HTR-8/SVneo (cell line): Measurements from ENCODE around the gene HOXD10.

Source experiments
- DNase-seq: peaks from one replicate; pipeline ENCODE4 v3.0.0; 2011; ENCODE audit warnings: low spot score, mixed read lengths; ENCODE audit not compliant: insufficient read length
- FAIRE-seq: peaks from 2 replicates; lab custom pipeline; 2011; peaks lifted over from hg19 to GRCh38; lab: Jason Lieb, UNC

The HOXD10 gene

DNA sequence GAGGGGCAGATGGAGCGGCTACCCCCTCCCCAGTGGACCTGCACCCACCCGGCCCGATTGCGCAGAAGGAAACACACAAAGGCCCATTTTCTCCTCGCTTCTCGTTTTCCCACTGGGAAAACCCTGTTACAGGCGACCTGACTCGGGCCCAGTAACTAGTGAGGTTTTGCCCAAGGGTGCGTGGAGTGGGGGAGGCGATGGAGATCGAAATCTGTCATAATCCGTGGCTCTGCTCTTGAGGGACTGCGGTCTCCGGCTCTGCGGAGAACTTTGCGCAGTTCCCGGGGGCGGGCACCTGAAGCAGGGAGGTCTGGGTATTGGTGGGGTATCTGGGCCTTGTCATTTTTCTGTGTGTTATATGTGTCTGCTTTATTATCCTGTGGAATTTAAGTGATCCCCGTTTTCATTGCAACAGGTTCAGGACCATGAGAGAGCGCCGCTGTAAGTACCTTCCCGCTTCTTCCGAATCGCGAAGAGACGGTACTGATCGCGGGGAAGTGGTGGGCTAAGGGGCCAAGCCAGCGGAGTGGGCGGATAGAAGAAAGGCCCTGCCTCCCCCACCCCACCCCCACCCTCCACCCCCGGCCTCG lies 30.7 kb downstream of the HOXD10 start:
- no peak for FAIRE-seq
- DNase-seq = no peak

DNA sequence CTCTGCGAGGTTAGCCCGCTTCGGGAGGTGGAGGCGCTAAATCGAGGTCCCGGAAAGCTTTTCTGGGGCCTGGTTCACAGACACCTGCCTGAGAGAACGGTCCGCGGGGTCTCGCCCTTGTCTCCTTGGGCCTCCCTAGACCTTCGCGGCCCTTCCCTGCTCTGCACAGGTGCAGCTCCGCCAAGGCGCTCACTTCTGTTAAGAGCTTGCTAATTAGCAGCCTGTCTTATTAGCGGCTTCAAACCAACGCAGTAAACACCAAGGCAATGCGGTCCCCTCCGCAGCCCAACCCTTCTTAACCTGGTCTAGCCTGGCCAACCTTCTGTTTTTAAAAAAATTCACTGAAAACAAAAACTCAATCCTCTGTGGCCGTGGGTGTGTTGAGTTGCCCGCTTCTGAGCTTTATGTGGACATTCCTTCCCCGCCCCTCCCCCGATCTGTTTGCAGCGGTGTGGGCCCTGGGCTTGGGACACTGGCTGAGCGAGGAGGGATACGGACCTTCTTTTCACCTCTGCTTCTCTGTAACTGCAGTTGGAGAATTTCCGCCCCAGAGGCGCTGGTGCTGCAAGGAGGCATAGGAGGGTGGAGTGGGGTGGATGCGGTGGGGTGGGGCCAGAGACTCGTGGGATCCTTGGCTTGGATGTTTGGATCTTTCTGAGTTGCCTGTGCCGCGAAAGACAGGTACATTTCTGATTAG lies 31.4 kb downstream of the HOXD10 start:
- FAIRE-seq (no peak), DNase-seq (no peak)

DNA sequence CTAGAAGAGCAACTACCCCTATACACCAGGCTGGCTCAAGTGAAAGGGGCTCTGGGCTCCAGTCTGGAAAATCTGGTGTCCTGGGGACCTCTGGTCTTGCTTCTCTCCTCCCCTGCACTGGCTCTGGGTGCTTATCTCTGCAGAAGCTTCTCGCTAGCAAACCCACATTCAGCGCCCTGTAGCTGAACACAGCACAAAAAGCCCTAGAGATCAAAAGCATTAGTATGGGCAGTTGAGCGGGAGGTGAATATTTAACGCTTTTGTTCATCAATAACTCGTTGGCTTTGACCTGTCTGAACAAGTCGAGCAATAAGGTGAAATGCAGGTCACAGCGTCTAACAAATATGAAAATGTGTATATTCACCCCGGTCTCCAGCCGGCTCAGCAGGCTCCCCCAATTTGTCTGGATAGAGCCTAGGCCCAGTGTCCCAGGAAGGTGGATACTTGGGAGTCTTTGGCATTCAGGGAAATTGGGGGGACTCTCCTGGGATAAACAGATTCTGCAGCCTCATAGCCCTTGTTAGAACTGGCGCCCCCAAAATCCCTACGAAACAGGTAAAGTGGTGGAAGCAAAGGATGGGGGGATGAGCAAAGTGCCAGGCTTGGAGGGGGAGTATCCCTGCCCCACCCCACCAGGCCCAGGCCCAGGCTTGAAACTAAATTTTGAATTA lies 32.3 kb downstream of the HOXD10 start:
- FAIRE-seq = no peak
- DNase-seq = no peak

DNA sequence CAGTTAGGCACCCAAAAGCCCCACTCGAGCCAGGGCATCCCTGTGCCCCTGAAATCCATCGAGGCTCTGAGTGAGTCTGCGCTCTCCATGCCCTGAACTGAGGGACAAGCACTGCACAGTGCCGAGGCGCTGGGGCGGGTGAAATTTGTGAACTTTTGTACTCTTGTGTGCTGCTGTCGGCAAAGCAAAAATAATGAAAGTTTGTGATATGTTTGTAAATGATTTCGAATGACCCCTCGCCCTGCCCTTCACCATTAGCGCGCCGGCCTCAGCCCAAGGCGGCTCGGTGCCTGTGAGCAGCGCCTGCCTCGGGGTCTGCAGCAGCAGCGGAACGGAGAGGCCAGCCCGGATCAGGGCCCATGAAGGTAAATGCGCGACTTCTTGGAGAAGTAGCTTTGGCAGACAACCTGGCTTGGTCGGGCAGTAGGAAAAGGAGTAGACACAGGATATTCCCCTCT lies 32.9 kb downstream of the HOXD10 start:
- no peak for FAIRE-seq
- DNase-seq = no peak

- no peak for FAIRE-seq
These were observed 33.5 kb downstream of the HOXD10 start for GRCh38 chr2:176149939-176150583.

GRCh38 chr2:176150584-176151441 lies 34.2 kb downstream of the HOXD10 start:
- FAIRE-seq (no peak), DNase-seq (no peak)

More at GRCh38 chr2:176149939-176150583, 33.5 kb downstream of the HOXD10 start:
- DNase-seq = no peak

GRCh38 chr2:176151442-176152287 lies 35.1 kb downstream of the HOXD10 start, which contains the start of gene HOXD4:
Gene HOXD4, plus strand, starts transcription at chr2:176151550. Its CDS starts 84 bp downstream, at chr2:176151634.
- no peak for DNase-seq
- no peak for FAIRE-seq

DNA sequence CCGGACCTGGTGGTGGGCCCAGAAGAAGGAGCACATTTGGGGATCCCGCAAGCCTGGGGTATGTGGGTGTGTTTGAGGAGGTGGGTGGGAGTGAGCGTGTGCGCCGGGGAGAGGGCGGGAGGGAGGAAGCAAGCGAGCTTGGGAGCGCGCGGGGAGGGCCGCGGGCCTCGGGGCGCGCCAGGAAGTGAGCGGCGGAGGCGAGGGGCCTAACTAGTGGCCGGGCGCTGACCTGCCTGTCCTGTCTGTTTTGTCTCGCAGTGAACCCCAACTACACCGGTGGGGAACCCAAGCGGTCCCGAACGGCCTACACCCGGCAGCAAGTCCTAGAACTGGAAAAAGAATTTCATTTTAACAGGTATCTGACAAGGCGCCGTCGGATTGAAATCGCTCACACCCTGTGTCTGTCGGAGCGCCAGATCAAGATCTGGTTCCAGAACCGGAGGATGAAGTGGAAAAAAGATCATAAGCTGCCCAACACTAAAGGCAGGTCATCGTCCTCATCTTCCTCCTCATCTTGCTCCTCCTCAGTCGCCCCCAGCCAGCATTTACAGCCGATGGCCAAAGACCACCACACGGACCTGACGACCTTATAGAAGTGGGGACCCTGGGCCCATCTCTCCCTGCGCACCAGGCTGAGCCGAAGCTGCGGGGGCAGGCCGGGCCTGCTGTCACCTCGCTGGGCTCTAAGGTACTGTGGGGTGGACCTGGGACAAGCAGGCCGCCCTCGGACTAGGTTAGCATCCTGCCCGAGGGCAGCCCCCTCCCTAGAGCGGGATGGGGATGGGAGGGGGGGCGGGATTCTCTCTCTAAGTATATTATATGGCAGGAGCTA lies 36.0 kb downstream of the HOXD10 start:
- DNase-seq = no peak
- FAIRE-seq = no peak

DNA sequence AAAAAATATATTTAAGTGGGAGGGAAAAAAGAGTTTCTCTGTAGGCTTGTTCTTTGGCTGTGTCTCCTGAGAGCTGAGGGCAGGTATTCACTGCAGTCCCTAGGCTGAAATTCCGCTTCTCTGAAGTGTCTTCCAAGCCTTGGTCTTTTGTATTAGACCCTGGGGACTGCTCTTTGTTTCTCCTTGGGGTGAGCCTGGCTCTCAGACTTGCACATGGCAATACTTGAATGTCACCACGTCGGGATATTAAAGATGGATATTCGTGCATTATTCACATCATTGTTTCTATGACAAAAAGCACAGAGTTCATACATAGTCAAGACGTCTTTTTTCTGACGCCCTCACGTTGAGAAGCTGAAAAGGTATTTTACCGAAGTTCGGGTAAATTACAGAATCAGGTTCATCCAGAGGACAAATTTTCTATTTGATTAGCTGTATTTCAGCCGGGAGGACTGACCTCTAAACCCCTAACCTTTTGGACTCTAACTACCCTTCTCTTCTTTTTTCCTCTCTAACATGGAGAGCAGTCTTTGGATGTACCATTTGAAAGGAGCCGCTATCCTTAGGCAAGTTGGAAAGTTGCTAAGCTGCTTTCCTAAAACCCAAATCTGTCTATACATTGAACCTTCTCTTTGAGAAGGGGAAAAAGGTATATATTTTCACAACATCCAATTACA lies 38.1 kb downstream of the HOXD10 start:
- DNase-seq (no peak), FAIRE-seq (no peak)

DNA sequence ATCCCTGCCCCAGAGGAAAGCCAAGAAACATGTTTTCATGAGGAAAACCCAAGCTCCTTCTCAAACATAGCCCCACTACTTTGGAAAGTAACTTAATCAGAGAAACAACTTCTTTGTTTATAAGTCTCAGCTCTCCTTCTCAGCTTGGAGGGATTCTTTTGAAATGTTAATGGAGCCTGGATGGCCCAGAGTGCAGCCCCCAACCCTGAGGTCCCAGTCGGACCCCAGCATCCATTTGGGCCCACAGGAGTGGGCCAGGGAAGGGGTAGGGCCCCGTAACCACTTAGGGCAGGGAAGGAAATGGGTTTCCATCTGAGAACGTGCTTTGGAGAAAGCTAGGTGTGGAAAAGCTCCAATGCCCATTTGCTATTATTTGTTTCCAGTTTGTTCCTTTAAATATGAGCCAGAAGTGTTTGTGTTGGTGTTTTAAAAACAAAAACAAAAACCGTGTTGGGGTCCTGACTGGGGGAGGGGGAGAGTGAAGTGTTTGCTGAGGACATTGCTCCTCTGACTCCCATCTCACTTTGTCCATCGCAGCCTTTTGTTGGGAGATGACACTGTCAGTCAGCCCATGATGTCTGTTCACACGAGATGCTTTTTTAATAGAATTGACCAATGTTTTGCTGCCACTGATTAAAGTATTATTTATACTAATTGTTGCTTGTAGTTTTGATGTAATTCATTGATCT lies 38.9 kb downstream of the HOXD10 start:
- FAIRE-seq = no peak
- no peak for DNase-seq

- FAIRE-seq (no peak), DNase-seq (no peak)
These were observed 39.8 kb downstream of the HOXD10 start for GRCh38 chr2:176156301-176156806.

DNA sequence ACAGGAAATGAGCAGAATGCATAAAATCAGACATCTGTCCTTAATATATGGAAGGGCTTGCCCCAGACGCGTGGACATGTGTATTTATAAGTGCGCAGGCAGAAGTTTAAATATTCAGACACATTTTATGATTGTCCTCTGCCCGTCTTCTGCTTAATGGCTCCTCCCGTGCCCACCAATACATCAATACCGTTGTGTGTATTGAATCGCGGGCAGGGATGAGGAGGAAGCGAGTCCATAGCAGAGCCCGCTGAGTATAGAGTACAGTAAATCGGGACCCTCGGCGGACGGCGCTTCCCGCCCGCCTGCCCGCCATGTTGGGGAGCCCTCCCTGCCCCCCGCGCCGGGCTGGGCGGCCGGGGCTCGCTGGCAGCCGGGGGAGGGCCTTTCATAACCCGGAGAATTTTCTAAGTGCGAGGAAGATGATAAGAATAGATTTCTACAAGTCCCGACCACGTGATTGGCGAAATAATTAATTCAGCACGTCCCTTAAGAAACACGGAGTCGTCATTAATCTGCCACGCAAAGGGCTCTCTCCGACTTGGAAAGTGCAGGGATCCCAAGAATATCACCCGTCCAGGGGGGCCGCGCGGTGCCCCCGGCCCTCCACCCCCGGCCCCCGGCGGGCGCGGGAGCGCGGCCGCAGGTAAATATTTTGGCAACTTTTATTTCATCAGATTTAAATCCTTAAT lies 40.4 kb downstream of the HOXD10 start, which contains the start of gene HOXD3:
Gene HOXD3, plus strand, starts transcription at position 501 of the 692 bp plus-strand sequence. CDS start 11,808 bp downstream, outside the sequence.
- no peak for DNase-seq
- no peak for FAIRE-seq

- no peak for FAIRE-seq
These were observed 41.1 kb downstream of the HOXD10 start for GRCh38 chr2:176157499-176158185.

GRCh38 chr2:176158186-176158591 lies 41.6 kb downstream of the HOXD10 start:
- FAIRE-seq (no peak), DNase-seq (no peak)

More at GRCh38 chr2:176157499-176158185, 41.1 kb downstream of the HOXD10 start:
- DNase-seq = no peak

DNA sequence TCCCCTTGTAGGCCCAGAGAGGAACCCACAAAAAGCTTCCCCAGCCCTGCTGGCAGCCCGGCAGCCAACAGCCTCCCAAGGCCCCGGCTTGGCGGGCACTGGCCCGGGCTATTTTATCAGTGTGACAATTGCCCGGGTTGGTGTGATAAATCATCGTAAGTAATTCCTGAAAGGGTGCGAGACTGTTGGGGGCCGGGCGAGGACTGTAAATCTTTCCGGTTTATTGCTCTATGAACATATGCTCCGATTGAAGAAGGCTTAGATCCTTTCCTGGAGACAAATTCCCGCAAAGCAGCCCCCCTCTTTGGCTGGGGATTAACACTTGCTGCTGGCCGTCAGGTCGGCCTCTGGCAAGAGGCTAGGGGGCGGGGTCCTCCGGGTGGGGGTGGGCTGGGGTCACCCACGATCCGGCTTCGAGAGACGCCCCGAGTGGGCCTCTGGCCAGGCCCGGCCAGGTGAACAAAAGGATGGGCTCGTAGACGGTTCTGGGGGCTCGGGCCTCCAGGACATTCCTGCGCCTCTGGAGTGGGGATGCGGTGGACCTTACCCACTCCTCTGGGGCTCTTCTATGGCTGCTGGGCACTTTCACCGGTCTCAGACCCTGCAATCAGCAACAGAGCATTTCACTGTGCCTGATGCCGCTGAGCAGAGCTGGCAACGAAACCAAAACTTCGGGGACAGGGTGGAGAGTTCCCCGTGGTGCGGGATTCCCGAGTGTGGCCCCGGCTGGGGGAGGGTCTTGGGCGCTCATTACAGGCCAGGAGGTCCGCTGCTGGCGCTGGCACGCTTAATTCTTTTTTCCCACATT lies 42.5 kb downstream of the HOXD10 start:
- FAIRE-seq = no peak
- DNase-seq = no peak
